Activated CD8-positive, alpha-beta T cell treated with anti-CD3 and anti-CD28 coated beads, Interleukin-2, amount 10 ng/mL, durations not matched to agents 7 days and 5 days (primary cell): ENCODE data around the gene CRIM1. TPM values are rescaled to one million over a fixed set of nuclear protein-coding genes. Genes with fewer than 3 reads are reported as not detected.

Source experiments
- ATAC-seq: fragments of 150-1000 bp; cut with Tn5 transposase; one replicate; pipeline ENCODE4 v1.10.0; 2021; ENCODE audit warnings: moderate library complexity
- CTCF ChIA-PET: fragments of 350-600 bp; sonication (Branson Sonifier 250); formaldehyde crosslinking; loops from one replicate; lab custom pipeline; 2021; ENCODE audit warnings: antibody characterized with exemption; lab: Charles Lee
- POLR2A ChIA-PET: fragments of 350-600 bp; sonication (Branson Sonifier 250); formaldehyde crosslinking; loops from one replicate; lab custom pipeline; 2021; ENCODE audit warnings: antibody characterized with exemption; lab: Charles Lee
- DNase-seq: peaks from one replicate; pipeline ENCODE4 v3.0.0-alpha.2; 2020
- H3K27ac Mint-ChIP-seq: one replicate; pipeline ENCODE4 v1.8.0; 2021; ENCODE audit warnings: mild to moderate bottlenecking, mixed read lengths
- H3K27me3 Mint-ChIP-seq: one replicate; pipeline ENCODE4 v1.8.0; 2021; ENCODE audit warnings: low read depth, mixed read lengths
- H3K36me3 Mint-ChIP-seq: one replicate; pipeline ENCODE4 v1.8.0; 2021; ENCODE audit warnings: low read depth, mixed read lengths
- H3K4me1 Mint-ChIP-seq: one replicate; pipeline ENCODE4 v1.8.0; 2021; ENCODE audit warnings: low read depth, mixed read lengths
- H3K4me3 Mint-ChIP-seq: one replicate; pipeline ENCODE4 v1.8.0; 2021; ENCODE audit warnings: mild to moderate bottlenecking, mixed read lengths
- H3K9me3 Mint-ChIP-seq: one replicate; pipeline ENCODE4 v1.8.0; 2022; ENCODE audit warnings: mixed read lengths; ENCODE audit not compliant: insufficient read depth
- total RNA-seq, 2 experiments: library from RNA; stranded (reverse); gene quantifications; one replicate each; pipeline ENCODE4 v1.2.3, GENCODE V29; 2021

CRIM1 gene
- total RNA-seq, 2 experiments from 2014 or later: 3.7 to 4.4 TPM

- ChIA-PET POLR2A (no interaction called here), CTCF (interaction anchor here (1.0 to 1.4 kb wide), 2 partner anchors 89 to 222 kb away, joined by 3 to 4 read pairs; no protein-coding TSS in a partner anchor)
- DNase-seq (no peak), ATAC-seq (peak; percentile 47)
- peaks cover 14% of the 10 kb centered on the region for H3K4me1 Mint-ChIP-seq
- peaks cover 11% of the 10 kb centered on the region for H3K27me3 Mint-ChIP-seq
- H3K9me3 Mint-ChIP-seq: no peaks in the 10 kb centered on the region
- peak overlapping the region; percentile 39 for H3K4me3 Mint-ChIP-seq
- H3K27ac Mint-ChIP-seq: peak overlapping the region; percentile 14
- H3K36me3 Mint-ChIP-seq: peaks cover 5% of the 10 kb centered on the region
Observed at GRCh38 chr2:36441816-36442215, 86.2 kb downstream of the CRIM1 start.

- ChIA-PET CTCF (no interaction called here), POLR2A (no interaction called here)
- DNase-seq: no peak
- Mint-ChIP-seq H3K4me1 (peaks cover 14% of the 10 kb centered on the region), H3K9me3 (no peaks in the 10 kb centered on the region), H3K4me3 (no peak overlapping the region), H3K27me3 (peaks cover 11% of the 10 kb centered on the region), H3K36me3 (peaks cover 5% of the 10 kb centered on the region), H3K27ac (no peak overlapping the region)
- no peak for ATAC-seq
Observed at GRCh38 chr2:36444216-36444936, 88.8 kb downstream of the CRIM1 start.

GRCh38 chr2:36445185-36445866 is 89.7 kb downstream of the CRIM1 start:
- H3K9me3 Mint-ChIP-seq: no peaks in the 10 kb centered on the region
- ChIA-PET CTCF (no interaction called here), POLR2A (no interaction called here)
- no peak overlapping the region for H3K4me3 Mint-ChIP-seq
- H3K27me3 Mint-ChIP-seq: peaks cover 9% of the 10 kb centered on the region
- H3K36me3 Mint-ChIP-seq: peaks cover 5% of the 10 kb centered on the region
- DNase-seq: no peak
- peaks cover 14% of the 10 kb centered on the region for H3K4me1 Mint-ChIP-seq
- no peak overlapping the region for H3K27ac Mint-ChIP-seq
- no peak for ATAC-seq

GRCh38 chr2:36446294-36446693 is 90.7 kb downstream of the CRIM1 start:
- DNase-seq (no peak), ATAC-seq (no peak)
- CTCF ChIA-PET: no interaction called here
- POLR2A ChIA-PET: no interaction called here
- Mint-ChIP-seq H3K27ac (no peak overlapping the region), H3K27me3 (peaks cover 5% of the 10 kb centered on the region), H3K36me3 (peaks cover 5% of the 10 kb centered on the region), H3K4me3 (no peak overlapping the region), H3K9me3 (no peaks in the 10 kb centered on the region), H3K4me1 (peaks cover 14% of the 10 kb centered on the region)

- CTCF ChIA-PET: no interaction called here
- POLR2A ChIA-PET: no interaction called here
- no peak overlapping the region for H3K4me3 Mint-ChIP-seq
Observed at GRCh38 chr2:36449213-36449612, 93.6 kb downstream of the CRIM1 start.

GRCh38 chr2:36449943-36450392 is 94.4 kb downstream of the CRIM1 start:
- CTCF ChIA-PET: no interaction called here

More at GRCh38 chr2:36449213-36449612, 93.6 kb downstream of the CRIM1 start:
- Mint-ChIP-seq H3K27me3 (peaks cover 2% of the 10 kb centered on the region), H3K4me1 (no peaks in the 10 kb centered on the region), H3K9me3 (no peaks in the 10 kb centered on the region), H3K36me3 (no peaks in the 10 kb centered on the region), H3K27ac (no peak overlapping the region)
- DNase-seq: no peak
- ATAC-seq: no peak

GRCh38 chr2:36450466-36451196 is 95.1 kb downstream of the CRIM1 start:
- H3K4me1 Mint-ChIP-seq: no peaks in the 10 kb centered on the region

More at GRCh38 chr2:36449943-36450392, 94.4 kb downstream of the CRIM1 start:
- no peaks in the 10 kb centered on the region for H3K9me3 Mint-ChIP-seq
- peaks cover 2% of the 10 kb centered on the region for H3K27me3 Mint-ChIP-seq
- H3K4me1 Mint-ChIP-seq: no peaks in the 10 kb centered on the region
- H3K4me3 Mint-ChIP-seq: no peak overlapping the region
- POLR2A ChIA-PET: no interaction called here
- H3K36me3 Mint-ChIP-seq: no peaks in the 10 kb centered on the region
- H3K27ac Mint-ChIP-seq: no peak overlapping the region
- DNase-seq: no peak
- no peak for ATAC-seq

GRCh38 chr2:36451512-36451911 is 95.9 kb downstream of the CRIM1 start:
- Mint-ChIP-seq H3K4me1 (no peaks in the 10 kb centered on the region), H3K27ac (no peak overlapping the region), H3K27me3 (no peaks in the 10 kb centered on the region), H3K4me3 (no peak overlapping the region), H3K9me3 (no peaks in the 10 kb centered on the region), H3K36me3 (no peaks in the 10 kb centered on the region)
- ChIA-PET POLR2A (interaction anchor here (0.6 kb wide), 1 partner anchor 782 kb away, joined by 3 read pairs; no protein-coding TSS in a partner anchor), CTCF (no interaction called here)
- DNase-seq (no peak), ATAC-seq (no peak)

More at GRCh38 chr2:36450466-36451196, 95.1 kb downstream of the CRIM1 start:
- ChIA-PET POLR2A (interaction anchor here (0.6 kb wide), 1 partner anchor 781 kb away, joined by 3 read pairs; no protein-coding TSS in a partner anchor), CTCF (no interaction called here)
- ATAC-seq (no peak), DNase-seq (no peak)
- Mint-ChIP-seq H3K27ac (no peak overlapping the region), H3K36me3 (no peaks in the 10 kb centered on the region), H3K4me3 (no peak overlapping the region), H3K9me3 (no peaks in the 10 kb centered on the region), H3K27me3 (no peaks in the 10 kb centered on the region)

- ChIA-PET CTCF (no interaction called here), POLR2A (no interaction called here)
- no peaks in the 10 kb centered on the region for H3K27me3 Mint-ChIP-seq
- H3K4me3 Mint-ChIP-seq: no peak overlapping the region
- H3K36me3 Mint-ChIP-seq: no peaks in the 10 kb centered on the region
- DNase-seq (no peak), ATAC-seq (no peak)
- no peak overlapping the region for H3K27ac Mint-ChIP-seq
- H3K9me3 Mint-ChIP-seq: no peaks in the 10 kb centered on the region
- H3K4me1 Mint-ChIP-seq: no peaks in the 10 kb centered on the region
Observed at GRCh38 chr2:36452260-36452659, 96.7 kb downstream of the CRIM1 start.

GRCh38 chr2:36453652-36454051 is 98.1 kb downstream of the CRIM1 start:
- ATAC-seq (no peak), DNase-seq (no peak)
- ChIA-PET POLR2A (no interaction called here), CTCF (no interaction called here)
- Mint-ChIP-seq H3K4me3 (no peak overlapping the region), H3K36me3 (no peaks in the 10 kb centered on the region), H3K27ac (no peak overlapping the region), H3K4me1 (no peaks in the 10 kb centered on the region), H3K9me3 (no peaks in the 10 kb centered on the region), H3K27me3 (no peaks in the 10 kb centered on the region)

GRCh38 chr2:36455011-36455410 is 99.4 kb downstream of the CRIM1 start:
- POLR2A ChIA-PET: no interaction called here
- no peaks in the 10 kb centered on the region for H3K4me1 Mint-ChIP-seq
- CTCF ChIA-PET: no interaction called here
- no peaks in the 10 kb centered on the region for H3K27me3 Mint-ChIP-seq
- no peak overlapping the region for H3K4me3 Mint-ChIP-seq
- no peaks in the 10 kb centered on the region for H3K36me3 Mint-ChIP-seq
- ATAC-seq (no peak), DNase-seq (no peak)
- H3K27ac Mint-ChIP-seq: no peak overlapping the region
- no peaks in the 10 kb centered on the region for H3K9me3 Mint-ChIP-seq
